CD4-positive, alpha-beta T cell treated with Interleukin-17A for 1 hour (primary cell): ENCODE data around the gene SOX11.

ENCODE experiments used
- DNase-seq: peaks from one replicate; pipeline ENCODE4 v3.0.0-alpha.2; 2020

The SOX11 gene

GRCh38 chr2:5725072-5725471, 32.9 kb downstream of the SOX11 start:
- no peak for DNase-seq

- no peak for DNase-seq
Measured at GRCh38 chr2:5725794-5726463, 33.7 kb downstream of the SOX11 start.

DNA sequence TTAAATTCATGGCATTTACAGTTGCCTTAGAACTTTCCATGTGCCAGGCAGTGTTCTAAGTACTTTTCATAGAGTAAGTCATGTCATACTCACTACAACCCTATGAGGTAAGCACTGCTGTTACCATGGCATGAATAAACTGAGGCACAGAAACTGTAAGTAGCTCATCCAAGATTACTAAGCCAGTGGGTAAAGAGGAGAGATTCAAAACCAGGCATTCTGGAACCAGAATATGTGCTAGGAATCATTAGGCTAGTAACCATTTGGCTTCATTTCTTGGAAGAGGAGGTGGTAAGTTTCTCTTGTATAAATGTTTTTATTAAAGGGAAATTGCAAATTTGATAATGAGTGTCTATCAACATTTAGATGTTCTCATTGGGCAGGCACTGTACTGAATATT, 35.1 kb downstream of the SOX11 start:
- DNase-seq = no peak

GRCh38 chr2:5729416-5729815, 37.2 kb downstream of the SOX11 start:
- DNase-seq = no peak

- no peak for DNase-seq
Measured at GRCh38 chr2:5730386-5730785, 38.2 kb downstream of the SOX11 start.

GRCh38 chr2:5734859-5735520, 42.8 kb downstream of the SOX11 start:
- DNase-seq = no peak

DNA sequence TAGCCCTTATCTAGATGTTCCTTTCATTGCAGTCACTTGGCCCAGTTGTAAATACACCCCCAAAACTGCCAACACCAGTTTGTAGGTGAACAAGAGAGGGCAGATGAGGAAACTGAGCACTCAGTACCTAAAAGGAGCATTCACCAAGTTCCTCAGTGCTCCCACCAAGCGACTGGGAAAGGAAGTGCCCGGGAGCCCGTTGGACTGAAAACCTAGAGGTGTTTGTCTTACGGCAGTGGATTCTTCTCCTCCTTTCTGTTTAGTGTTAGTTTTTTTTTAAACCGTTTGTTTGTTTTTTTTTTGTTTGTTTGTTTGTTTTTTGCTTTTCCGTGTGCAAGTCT, 43.3 kb downstream of the SOX11 start:
- no peak for DNase-seq

- no peak for DNase-seq
Measured at GRCh38 chr2:5736050-5736449, 43.9 kb downstream of the SOX11 start.

DNA sequence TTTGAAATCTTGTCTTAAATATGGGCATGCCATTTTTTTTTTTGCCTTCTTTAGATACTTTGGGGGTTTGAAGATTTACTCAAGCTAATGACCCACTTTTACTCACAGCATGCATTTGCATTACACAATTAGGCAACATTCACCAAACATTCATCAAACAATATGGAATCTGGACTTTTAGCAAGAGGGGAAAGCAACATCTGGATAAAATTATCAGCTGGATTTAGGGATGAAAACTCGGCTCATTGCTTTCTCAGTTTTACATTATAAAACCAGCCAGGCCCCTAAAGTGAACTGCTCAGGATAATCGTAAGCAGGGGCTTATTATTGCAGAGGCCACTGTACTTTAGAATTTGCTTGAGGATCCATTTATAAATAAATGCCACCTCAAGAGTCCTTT, 44.7 kb downstream of the SOX11 start:
- DNase-seq = no peak

DNA sequence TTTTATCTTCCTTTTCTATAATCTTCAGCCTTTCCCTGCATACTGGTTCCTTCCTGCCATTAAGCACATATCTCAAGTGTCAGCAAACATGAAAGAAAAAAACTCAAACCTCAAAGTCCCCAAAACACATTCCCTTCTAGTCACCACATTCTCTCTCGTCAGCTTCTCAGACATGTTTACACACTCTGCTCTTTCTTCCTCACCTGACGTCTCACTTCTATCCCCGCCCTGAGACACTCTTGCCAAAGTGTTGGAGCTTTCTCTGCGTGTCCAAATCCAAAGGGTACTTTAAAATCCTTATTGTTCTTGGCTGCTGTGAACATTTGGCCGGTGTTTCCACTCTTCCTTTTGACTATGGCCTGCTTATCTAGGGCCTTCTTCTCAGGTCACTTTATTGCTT, 47.9 kb downstream of the SOX11 start:
- no peak for DNase-seq

DNA sequence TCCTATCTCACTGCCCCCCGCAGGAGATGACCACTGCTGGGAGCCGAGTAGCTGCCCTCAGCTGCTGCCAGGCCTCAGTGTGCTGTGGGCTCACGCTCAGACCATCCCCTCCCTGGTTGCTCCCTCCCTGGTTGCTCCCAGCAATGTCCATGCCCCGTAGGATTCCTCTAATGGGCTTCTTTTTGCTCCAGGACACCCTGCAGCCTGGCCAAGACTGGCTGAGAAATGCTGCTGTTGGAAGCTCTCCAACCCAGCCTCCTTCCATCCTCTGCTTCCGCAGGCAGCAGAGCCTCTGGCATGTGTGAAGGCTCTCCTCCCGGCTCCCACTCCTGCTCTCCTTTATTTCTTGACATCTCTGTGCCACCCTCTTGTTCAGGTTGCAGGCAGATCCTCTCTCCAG, 48.6 kb downstream of the SOX11 start:
- DNase-seq = no peak

DNA sequence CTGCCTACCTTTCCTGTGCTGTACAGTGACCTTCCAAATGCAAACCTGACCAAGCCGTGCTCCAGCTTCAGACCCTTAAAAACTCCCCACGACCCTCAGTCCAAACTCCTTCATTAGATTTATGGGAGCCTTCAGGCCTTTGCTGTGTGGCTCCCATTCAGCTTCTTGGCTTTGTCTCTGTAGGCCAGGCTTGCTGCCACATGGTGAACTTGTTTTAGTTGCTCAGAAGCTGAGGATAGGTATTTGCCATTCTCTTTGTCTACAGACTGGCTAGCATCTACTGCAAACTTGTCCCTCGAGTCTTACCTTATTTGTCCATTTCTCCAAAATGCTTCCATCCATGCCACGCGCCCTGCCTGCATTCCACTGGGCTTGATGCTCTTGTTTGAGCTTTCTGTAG, 49.1 kb downstream of the SOX11 start:
- DNase-seq = no peak

GRCh38 chr2:5742126-5742525, 49.9 kb downstream of the SOX11 start:
- no peak for DNase-seq

- DNase-seq = no peak
Measured at GRCh38 chr2:5748391-5748790, 56.2 kb downstream of the SOX11 start.

DNA sequence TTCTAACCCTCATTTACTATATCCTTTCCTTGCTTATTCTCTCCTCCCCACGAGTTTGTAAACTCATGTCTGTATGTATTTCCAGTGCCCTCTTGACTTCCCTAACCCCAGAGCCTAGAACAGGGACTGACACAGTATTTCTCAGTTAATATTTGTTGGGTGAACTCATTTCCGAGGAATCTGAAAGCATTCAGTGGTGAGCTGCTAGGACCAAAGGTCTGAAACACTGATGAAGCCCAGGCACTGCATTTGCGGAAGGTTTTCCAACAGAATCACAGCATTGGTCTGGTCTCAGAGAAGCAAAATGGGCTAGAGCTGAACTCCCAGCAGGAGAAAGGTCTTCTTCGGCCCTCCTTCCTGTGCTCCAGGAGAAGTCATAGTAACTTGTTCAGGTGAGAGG, 56.8 kb downstream of the SOX11 start:
- no peak for DNase-seq

DNA sequence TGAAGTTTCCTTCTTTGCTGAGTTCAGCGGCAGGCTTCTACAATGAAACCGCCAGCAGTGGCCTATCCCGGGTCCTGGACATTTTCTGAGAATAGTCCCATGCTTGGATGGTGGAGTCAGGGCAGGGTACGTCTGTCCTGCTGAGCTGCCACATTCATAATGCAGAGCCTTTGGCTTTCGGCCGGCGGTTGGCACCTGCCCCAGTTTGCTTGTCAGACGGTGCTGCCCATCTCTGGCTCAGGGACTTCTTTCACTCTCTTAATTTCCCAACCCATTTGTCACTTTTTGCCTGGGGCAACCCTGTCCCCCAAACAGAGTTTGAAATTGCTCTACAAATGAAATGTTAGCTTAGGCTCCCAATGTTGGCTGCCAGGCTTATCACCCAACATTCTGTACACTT, 57.2 kb downstream of the SOX11 start:
- DNase-seq = no peak
